SK-N-SH (cell line): ENCODE data around the gene IQCK. TPM values are rescaled to one million over a fixed set of nuclear protein-coding genes. Genes with fewer than 3 reads are reported as not detected.

ENCODE experiments used
- CTCF ChIA-PET: fragments of 300-600, 350-600 bp; formaldehyde crosslinking; extraction: SDS; loops from one replicate; lab custom pipeline; 2021; lab: Yijun Ruan, JAX
- POLR2A ChIA-PET: fragments of 350-600 bp; sonication (Branson Sonifier 250); formaldehyde crosslinking; extraction: SDS; loops from one replicate; lab custom pipeline; 2020; ENCODE audit warnings: antibody characterized with exemption, inconsistent platforms; lab: Yijun Ruan, JAX
- DNase-seq: peaks from one replicate; pipeline ENCODE4 v3.0.0; 2012
- H2AFZ ChIP-seq: fragments of 200-600 bp; sonication (generic); 2 replicates; pipeline ENCODE4 v1.8.1; 2016; ENCODE audit warnings: antibody characterized with exemption, mild to moderate bottlenecking, low read depth
- H3F3A ChIP-seq: fragments of 200-600 bp; sonication (generic); replicated peaks from 2 replicates; pipeline ENCODE3; 2016; ENCODE audit warnings: antibody characterized with exemption, mild to moderate bottlenecking; ENCODE audit not compliant: insufficient read depth
- H3K27ac ChIP-seq, 2 experiments: fragments of 200-500 bp in 1 of 2; fragments of 200-600 bp in 1 of 2; sonication (Bioruptor generic) in 1 of 2; sonication (generic), shearing (Covaris generic) in 1 of 2; 2 replicates each; pipeline versions ENCODE4 v1.5.1 to v1.6.1; 2014 to 2016; ENCODE audit warnings: low read depth in 2 of 2, inconsistent platforms in 1 of 2, low read length in 1 of 2, mild to moderate bottlenecking in 1 of 2, mixed read lengths in 1 of 2
- H3K27me3 ChIP-seq: fragments of 200-600 bp; sonication (generic), shearing (Covaris generic); 2 replicates; pipeline ENCODE4 v1.6.1; 2016; ENCODE audit warnings: mixed run types; ENCODE audit not compliant: insufficient read depth
- H3K36me3 ChIP-seq, 2 experiments: fragments of 200-500 bp in 1 of 2; fragments of 200-600 bp in 1 of 2; sonication (Bioruptor generic) in 1 of 2; sonication (generic) in 1 of 2; replicated peaks in 1 of 2; 2 replicates each; pipeline versions ENCODE3 to v1.5.1; 2014 to 2016; ENCODE audit warnings: low read length in 1 of 2, mild to moderate bottlenecking in 1 of 2; ENCODE audit not compliant: insufficient read depth in 2 of 2, control insufficient read depth in 1 of 2
- H3K4me1 ChIP-seq, 2 experiments: fragments of 200-500 bp in 1 of 2; fragments of 200-600 bp in 1 of 2; sonication (Bioruptor generic) in 1 of 2; sonication (generic), shearing (Covaris generic) in 1 of 2; 2 replicates each; pipeline versions ENCODE4 v1.5.1 to v1.6.1; 2014 to 2016; ENCODE audit warnings: low read depth in 1 of 2, low read length in 1 of 2, mixed run types in 1 of 2; ENCODE audit not compliant: insufficient read depth in 2 of 2, control insufficient read depth in 1 of 2
- H3K4me2 ChIP-seq: fragments of 200-600 bp; sonication (generic), shearing (Covaris generic); 2 replicates; pipeline ENCODE4 v1.6.1; 2017; ENCODE audit warnings: mixed run types
- H3K4me3 ChIP-seq, 2 experiments: fragments of 200-500 bp in 1 of 2; fragments of 200-600 bp in 1 of 2; sonication (Bioruptor generic) in 1 of 2; sonication (generic), shearing (Covaris generic) in 1 of 2; 2 replicates each; pipeline versions ENCODE4 v1.5.1 to v1.8.1; 2014 to 2016; ENCODE audit warnings: low read depth in 2 of 2, inconsistent platforms in 1 of 2, low read length in 1 of 2, mild to moderate bottlenecking in 1 of 2, mixed read lengths in 1 of 2, moderate library complexity in 1 of 2
- H3K79me2 ChIP-seq: fragments of 200-600 bp; sonication (generic); 2 replicates; pipeline ENCODE4 v1.8.1; 2017; ENCODE audit warnings: mild to moderate bottlenecking; ENCODE audit not compliant: insufficient read depth
- H3K9ac ChIP-seq: fragments of 200-600 bp; sonication (generic); 2 replicates; pipeline ENCODE4 v1.6.1; 2017; ENCODE audit warnings: mixed run types
- H3K9me2 ChIP-seq: fragments of 200-600 bp; sonication (generic); 2 replicates; pipeline ENCODE4 v1.6.1; 2017; ENCODE audit warnings: mixed run types
- H3K9me3 ChIP-seq: fragments of 200-600 bp; sonication (generic); 2 replicates; pipeline ENCODE4 v1.6.1; 2017; ENCODE audit warnings: mixed run types, mild to moderate bottlenecking, moderate library complexity
- H4K20me1 ChIP-seq: fragments of 200-600 bp; sonication (generic); 2 replicates; pipeline ENCODE4 v1.6.1; 2017; ENCODE audit warnings: mild to moderate bottlenecking, mixed run types; ENCODE audit not compliant: insufficient read depth
- CHD2 ChIP-seq: fragments of 150-350 bp; IDR thresholded peaks from 2 replicates; pipeline ENCODE4 v1.6.1; 2018; ENCODE audit warnings: low read length; ENCODE audit not compliant: partially characterized antibody
- EP300 ChIP-seq, 2 experiments: IDR thresholded peaks; 2 replicates each; pipeline versions ENCODE4 v1.4.0 to v1.6.1; 2012; ENCODE audit warnings: borderline replicate concordance in 1 of 2, low read depth in 1 of 2, low read length in 1 of 2
- EZH2phosphoT487 ChIP-seq: fragments of 200-600 bp; sonication (generic); IDR thresholded peaks from 2 replicates; pipeline ENCODE4 v1.6.1; 2017; ENCODE audit warnings: low read depth, mixed run types, mild to moderate bottlenecking, antibody characterized with exemption, moderate library complexity, borderline replicate concordance
- FOSL2 ChIP-seq: IDR thresholded peaks from 2 replicates; pipeline ENCODE4 v1.4.0; 2012; ENCODE audit warnings: low read depth, mild to moderate bottlenecking, moderate library complexity, borderline replicate concordance
- GABPA ChIP-seq: IDR thresholded peaks from 2 replicates; pipeline ENCODE4 v1.4.0; 2012; ENCODE audit warnings: low read depth, mild to moderate bottlenecking
- JUND ChIP-seq: IDR thresholded peaks from 2 replicates; pipeline ENCODE4 v1.4.0; 2012
- RFX5 ChIP-seq: IDR thresholded peaks from 2 replicates; pipeline ENCODE4 v1.6.1; 2012; ENCODE audit warnings: mild to moderate bottlenecking, improper control_type of control experiment, low read length
- RXRA ChIP-seq: IDR thresholded peaks from 2 replicates; pipeline ENCODE4 v1.4.0; 2012; ENCODE audit warnings: low read depth, mild to moderate bottlenecking, borderline replicate concordance
- YY1 ChIP-seq: IDR thresholded peaks from 2 replicates; pipeline ENCODE4 v1.4.0; 2012; ENCODE audit warnings: low read depth, mild to moderate bottlenecking
- WGBS: methylation state at CpG from one replicate; pipeline ENCODE4 v1.1.6; 2017; ENCODE audit warnings: low lambda C conversion rate; 5-methylcytosine and 5-hydroxymethylcytosine counted together
- polyA plus RNA-seq, 3 experiments: library from polyadenylated mRNA; depleted of rRNA; stranded (reverse); fragments of >200 nt; gene quantifications; 2 replicates each; pipeline ENCODE4 v1.2.3, GENCODE V29; 2012
- TF ChIP-seq, protein P1 (sequence below): IDR thresholded peaks from 2 replicates; pipeline ENCODE4 v1.4.0; 2012; ENCODE audit warnings: low read depth, borderline replicate concordance
- TF ChIP-seq, protein P2 (sequence below): IDR thresholded peaks from 2 replicates; pipeline ENCODE4 v1.4.0; 2012; ENCODE audit warnings: low read depth, borderline replicate concordance
- TF ChIP-seq, protein P3 (sequence below): IDR thresholded peaks from 2 replicates; pipeline ENCODE4; 2012
- TF ChIP-seq, protein P4 (sequence below): fragments of 150-350 bp; IDR thresholded peaks from 2 replicates; pipeline ENCODE4 v1.6.1; 2017; ENCODE audit warnings: antibody characterized with exemption, low read length, low read depth, borderline replicate concordance
- TF ChIP-seq, protein P5 (sequence below): fragments of 200-600 bp; sonication (generic); IDR thresholded peaks from 2 replicates; pipeline ENCODE4 v1.6.1; 2017; ENCODE audit warnings: antibody characterized with exemption, mild to moderate bottlenecking, moderate library complexity

Gene IQCK
- polyA plus RNA-seq, 1 of the 3 experiments (the other 2 are of a cell fraction) = 7.3 TPM

DNA sequence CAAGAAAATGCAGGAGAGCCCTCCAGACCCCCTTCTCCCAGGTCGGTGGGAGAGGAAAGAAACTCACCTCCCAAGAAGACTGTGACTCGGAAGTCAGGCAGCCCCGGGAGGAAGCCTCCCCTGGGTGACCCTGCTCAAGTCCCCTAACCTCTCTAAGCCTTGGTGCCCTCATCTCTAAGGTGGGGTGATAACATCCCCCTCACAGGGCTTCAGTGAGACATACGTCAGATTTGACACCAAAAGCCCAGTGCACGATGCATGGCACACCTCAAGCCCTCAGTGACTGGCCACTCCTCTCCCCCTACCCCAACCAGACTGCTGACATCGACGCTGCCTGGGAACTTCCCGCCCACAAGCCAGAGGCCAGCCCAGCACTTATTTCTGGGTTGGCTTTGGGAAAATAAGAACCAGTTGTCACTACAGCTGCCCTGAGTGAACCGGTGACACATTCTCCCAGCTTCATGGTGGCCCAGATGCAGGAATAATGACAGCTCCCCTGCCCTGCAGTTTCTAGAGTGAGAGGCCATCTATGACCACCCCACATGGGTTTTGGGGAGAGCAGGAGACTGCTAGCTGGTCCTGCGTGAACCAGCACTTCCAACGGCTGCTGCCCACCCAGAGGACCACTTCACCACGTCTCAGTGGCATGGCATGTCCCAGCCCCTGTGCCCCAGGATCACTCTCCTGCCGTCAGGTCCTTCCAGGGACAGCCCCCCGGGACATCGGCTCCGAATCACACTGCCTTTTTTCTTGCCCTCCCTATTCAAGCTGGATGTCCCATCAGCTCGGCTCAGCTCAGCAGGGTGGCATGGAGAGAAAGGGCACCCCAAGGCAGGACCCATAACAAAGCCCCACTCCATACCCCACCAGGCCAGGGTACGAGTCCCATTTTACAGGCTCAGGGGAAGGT, 9.5 kb upstream of the IQCK start:
- CTCF ChIA-PET = interaction anchor here (0.6 kb wide), 1 partner anchor 15 kb away, joined by 4 read pairs; no protein-coding TSS in a partner anchor
- POLR2A ChIA-PET = no interaction called here

More for the DNA sequence above, 9.5 kb upstream of the IQCK start:
- Histone ChIP-seq H3F3A (peaks cover 4% of the 10 kb centered on the region), H3K79me2 (peaks cover 42% of the 10 kb centered on the region), H3K27ac (no peak overlapping the region), H3K4me3 (no peak overlapping the region), H3K9me2 (no peaks in the 10 kb centered on the region), H4K20me1 (peaks cover 23% of the 10 kb centered on the region), H2AFZ (no peak overlapping the region), H3K9me3 (no peaks in the 10 kb centered on the region), H3K4me1 (peaks cover 0 to 7% of the 10 kb centered on the region in 2 experiments; a peak in 2 of 4 replicates), H3K27me3 (no peaks in the 10 kb centered on the region), H3K4me2 (no peak overlapping the region), H3K36me3 (peaks cover 32 to 82% of the 10 kb centered on the region in 2 experiments), H3K9ac (no peak overlapping the region)
- WGBS = 84% methylated on average over 5 of the region's 18 CpGs
- TF ChIP-seq, protein P1, sequence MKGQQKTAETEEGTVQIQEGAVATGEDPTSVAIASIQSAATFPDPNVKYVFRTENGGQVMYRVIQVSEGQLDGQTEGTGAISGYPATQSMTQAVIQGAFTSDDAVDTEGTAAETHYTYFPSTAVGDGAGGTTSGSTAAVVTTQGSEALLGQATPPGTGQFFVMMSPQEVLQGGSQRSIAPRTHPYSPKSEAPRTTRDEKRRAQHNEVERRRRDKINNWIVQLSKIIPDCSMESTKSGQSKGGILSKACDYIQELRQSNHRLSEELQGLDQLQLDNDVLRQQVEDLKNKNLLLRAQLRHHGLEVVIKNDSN = no peak
- TF ChIP-seq JUND = no peak
- TF ChIP-seq, protein P2, sequence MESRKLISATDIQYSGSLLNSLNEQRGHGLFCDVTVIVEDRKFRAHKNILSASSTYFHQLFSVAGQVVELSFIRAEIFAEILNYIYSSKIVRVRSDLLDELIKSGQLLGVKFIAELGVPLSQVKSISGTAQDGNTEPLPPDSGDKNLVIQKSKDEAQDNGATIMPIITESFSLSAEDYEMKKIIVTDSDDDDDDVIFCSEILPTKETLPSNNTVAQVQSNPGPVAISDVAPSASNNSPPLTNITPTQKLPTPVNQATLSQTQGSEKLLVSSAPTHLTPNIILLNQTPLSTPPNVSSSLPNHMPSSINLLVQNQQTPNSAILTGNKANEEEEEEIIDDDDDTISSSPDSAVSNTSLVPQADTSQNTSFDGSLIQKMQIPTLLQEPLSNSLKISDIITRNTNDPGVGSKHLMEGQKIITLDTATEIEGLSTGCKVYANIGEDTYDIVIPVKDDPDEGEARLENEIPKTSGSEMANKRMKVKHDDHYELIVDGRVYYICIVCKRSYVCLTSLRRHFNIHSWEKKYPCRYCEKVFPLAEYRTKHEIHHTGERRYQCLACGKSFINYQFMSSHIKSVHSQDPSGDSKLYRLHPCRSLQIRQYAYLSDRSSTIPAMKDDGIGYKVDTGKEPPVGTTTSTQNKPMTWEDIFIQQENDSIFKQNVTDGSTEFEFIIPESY = no peak
- TF ChIP-seq, protein P3, sequence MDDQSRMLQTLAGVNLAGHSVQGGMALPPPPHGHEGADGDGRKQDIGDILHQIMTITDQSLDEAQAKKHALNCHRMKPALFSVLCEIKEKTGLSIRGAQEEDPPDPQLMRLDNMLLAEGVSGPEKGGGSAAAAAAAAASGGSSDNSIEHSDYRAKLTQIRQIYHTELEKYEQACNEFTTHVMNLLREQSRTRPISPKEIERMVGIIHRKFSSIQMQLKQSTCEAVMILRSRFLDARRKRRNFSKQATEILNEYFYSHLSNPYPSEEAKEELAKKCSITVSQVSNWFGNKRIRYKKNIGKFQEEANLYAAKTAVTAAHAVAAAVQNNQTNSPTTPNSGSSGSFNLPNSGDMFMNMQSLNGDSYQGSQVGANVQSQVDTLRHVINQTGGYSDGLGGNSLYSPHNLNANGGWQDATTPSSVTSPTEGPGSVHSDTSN = no peak
- no peak for TF ChIP-seq EP300 (IDR thresholded peaks at IDR 0.05; ENCODE audit: borderline replicate concordance in 1 of 2, low read depth in 1 of 2, low read length in 1 of 2)
- TF ChIP-seq GABPA = no peak
- TF ChIP-seq, protein P4, sequence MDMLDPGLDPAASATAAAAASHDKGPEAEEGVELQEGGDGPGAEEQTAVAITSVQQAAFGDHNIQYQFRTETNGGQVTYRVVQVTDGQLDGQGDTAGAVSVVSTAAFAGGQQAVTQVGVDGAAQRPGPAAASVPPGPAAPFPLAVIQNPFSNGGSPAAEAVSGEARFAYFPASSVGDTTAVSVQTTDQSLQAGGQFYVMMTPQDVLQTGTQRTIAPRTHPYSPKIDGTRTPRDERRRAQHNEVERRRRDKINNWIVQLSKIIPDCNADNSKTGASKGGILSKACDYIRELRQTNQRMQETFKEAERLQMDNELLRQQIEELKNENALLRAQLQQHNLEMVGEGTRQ = no peak
- TF ChIP-seq RFX5 = no peak
- TF ChIP-seq YY1 = no peak
- TF ChIP-seq, protein P5, sequence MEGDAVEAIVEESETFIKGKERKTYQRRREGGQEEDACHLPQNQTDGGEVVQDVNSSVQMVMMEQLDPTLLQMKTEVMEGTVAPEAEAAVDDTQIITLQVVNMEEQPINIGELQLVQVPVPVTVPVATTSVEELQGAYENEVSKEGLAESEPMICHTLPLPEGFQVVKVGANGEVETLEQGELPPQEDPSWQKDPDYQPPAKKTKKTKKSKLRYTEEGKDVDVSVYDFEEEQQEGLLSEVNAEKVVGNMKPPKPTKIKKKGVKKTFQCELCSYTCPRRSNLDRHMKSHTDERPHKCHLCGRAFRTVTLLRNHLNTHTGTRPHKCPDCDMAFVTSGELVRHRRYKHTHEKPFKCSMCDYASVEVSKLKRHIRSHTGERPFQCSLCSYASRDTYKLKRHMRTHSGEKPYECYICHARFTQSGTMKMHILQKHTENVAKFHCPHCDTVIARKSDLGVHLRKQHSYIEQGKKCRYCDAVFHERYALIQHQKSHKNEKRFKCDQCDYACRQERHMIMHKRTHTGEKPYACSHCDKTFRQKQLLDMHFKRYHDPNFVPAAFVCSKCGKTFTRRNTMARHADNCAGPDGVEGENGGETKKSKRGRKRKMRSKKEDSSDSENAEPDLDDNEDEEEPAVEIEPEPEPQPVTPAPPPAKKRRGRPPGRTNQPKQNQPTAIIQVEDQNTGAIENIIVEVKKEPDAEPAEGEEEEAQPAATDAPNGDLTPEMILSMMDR = no peak
- TF ChIP-seq RXRA = no peak
- TF ChIP-seq CHD2 = no peak
- TF ChIP-seq EZH2phosphoT487 = no peak
- no peak for TF ChIP-seq FOSL2
- DNase-seq = no peak
